Mesothelial cell of epicardium (in vitro differentiated cells): ENCODE measurements around the gene MTARC1. TPM values are rescaled to one million over a fixed set of nuclear protein-coding genes. Genes with fewer than 3 reads are reported as not detected.

Experiments
- DNase-seq, 2 experiments: peaks; one replicate each; pipeline ENCODE4 v3.0.0; 2021; ENCODE audit warnings: low spot score in 2 of 2; ENCODE audit not compliant: unreplicated experiment in 2 of 2
- H3K27ac Mint-ChIP-seq: 2 replicates; pipeline ENCODE4 v1.8.0; 2021; ENCODE audit warnings: mixed read lengths
- H3K27me3 Mint-ChIP-seq: 2 replicates; pipeline ENCODE4 v1.8.0; 2021; ENCODE audit warnings: low read depth, mixed read lengths
- H3K36me3 Mint-ChIP-seq: 2 replicates; pipeline ENCODE4 v1.8.0; 2021; ENCODE audit warnings: mixed read lengths
- H3K4me1 Mint-ChIP-seq: 2 replicates; pipeline ENCODE4 v1.8.0; 2021; ENCODE audit warnings: mixed read lengths
- H3K4me3 Mint-ChIP-seq: 2 replicates; pipeline ENCODE4 v1.8.0; 2021; ENCODE audit warnings: mild to moderate bottlenecking, moderate library complexity, mixed read lengths
- H3K9me3 Mint-ChIP-seq: 2 replicates; pipeline ENCODE4 v1.8.0; 2021; ENCODE audit warnings: mixed read lengths
- CTCF ChIP-seq: fragments of 200-600 bp; sonication (generic); IDR thresholded peaks from one replicate; pipeline ENCODE4 v1.5.0; 2021; ENCODE audit warnings: antibody characterized with exemption; ENCODE audit not compliant: unreplicated experiment
- total RNA-seq: library from RNA; stranded (reverse); gene quantifications from 3 replicates; pipeline ENCODE4 v1.2.1, GENCODE V29; 2021

MTARC1 gene
- total RNA-seq, 1 donor from 2014 or later: 11.9 TPM

- DNase-seq: no peak
- H3K27me3 Mint-ChIP-seq: peaks cover 4% of the 10 kb centered on the region
- peak overlapping the region; percentile 82 for H3K4me3 Mint-ChIP-seq
- no peaks in the 10 kb centered on the region for H3K9me3 Mint-ChIP-seq
- peak overlapping the region; percentile 72 for H3K27ac Mint-ChIP-seq
- H3K36me3 Mint-ChIP-seq: no peaks in the 10 kb centered on the region
- H3K4me1 Mint-ChIP-seq: peaks cover 35% of the 10 kb centered on the region
- no peak for TF ChIP-seq CTCF
Measured at GRCh38 chr1:220747437-220748088, 39.1 kb upstream of the MTARC1 start.

DNA sequence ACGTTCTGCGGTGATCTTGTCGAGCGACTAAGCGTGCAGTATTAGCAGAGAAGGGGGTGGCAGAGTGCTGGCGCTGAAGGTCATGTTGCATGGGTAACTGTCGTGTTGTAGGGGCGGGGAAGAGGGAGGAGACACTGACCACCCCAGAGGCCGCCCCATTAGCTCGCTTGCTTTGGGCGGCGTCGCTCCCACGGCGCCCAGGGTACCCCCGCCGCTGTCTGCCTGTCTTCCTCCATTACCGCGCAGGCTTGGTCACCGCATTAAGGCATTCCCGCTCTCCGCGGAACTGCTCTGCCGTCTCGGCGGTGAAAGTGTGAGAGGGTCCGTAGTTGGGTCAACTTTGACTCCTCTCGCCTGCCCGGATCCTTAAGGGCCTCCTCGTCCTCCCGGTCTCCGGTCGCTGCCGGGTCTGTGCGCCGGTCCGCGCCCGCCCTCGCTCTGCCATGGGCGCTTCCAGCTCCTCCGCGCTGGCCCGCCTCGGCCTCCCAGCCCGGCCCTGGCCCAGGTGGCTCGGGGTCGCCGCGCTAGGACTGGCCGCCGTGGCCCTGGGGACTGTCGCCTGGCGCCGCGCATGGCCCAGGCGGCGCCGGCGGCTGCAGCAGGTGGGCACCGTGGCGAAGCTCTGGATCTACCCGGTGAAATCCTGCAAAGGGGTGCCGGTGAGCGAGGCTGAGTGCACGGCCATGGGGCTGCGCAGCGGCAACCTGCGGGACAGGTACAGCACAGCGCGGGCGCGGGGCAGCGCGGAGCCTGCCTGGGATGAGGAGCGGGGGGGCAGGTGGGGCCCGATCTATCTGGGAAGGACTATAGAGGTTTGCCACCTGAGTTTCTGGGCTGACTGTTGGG is 38.4 kb upstream of the MTARC1 start, which contains the start of gene MTARC2:
Gene MTARC2 (plus strand): TSS at position 234 of the 846 bp plus-strand sequence. CDS start 210 bp downstream, at position 444.
- no peaks in the 10 kb centered on the region for H3K36me3 Mint-ChIP-seq
- H3K9me3 Mint-ChIP-seq: no peaks in the 10 kb centered on the region
- no peak for TF ChIP-seq CTCF
- peak within 1 kb of the TSS; percentile 72 for H3K27ac Mint-ChIP-seq
- peaks cover 4% of the 10 kb centered on the region for H3K27me3 Mint-ChIP-seq
- H3K4me3 Mint-ChIP-seq: peak within 1 kb of the TSS; percentile 82
- peaks cover 35% of the 10 kb centered on the region for H3K4me1 Mint-ChIP-seq
- peak; percentile 32 to 63 for DNase-seq

DNA sequence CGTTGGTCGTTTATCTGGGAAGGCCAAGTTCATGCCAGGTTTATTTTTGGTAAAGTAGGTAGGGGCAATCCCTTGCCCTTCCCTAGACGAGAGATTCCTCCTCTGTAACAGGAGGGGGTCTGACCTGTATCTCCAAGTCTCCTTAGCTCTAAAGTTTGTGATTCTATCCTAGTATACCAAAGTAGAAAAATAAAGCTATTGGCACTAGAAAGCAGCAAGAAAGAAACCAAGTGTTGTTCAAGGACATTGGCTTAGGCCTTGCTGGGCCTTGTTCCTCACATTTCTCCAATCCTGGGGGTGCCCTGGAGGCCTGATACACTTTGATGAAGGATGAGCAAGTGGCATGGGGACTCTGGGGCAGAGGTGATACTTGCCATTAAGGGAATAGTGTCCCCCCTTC is 37.8 kb upstream of the MTARC1 start:
- H3K36me3 Mint-ChIP-seq: no peaks in the 10 kb centered on the region
- H3K27ac Mint-ChIP-seq: peak overlapping the region; percentile 33
- no peaks in the 10 kb centered on the region for H3K9me3 Mint-ChIP-seq
- TF ChIP-seq CTCF: no peak
- H3K4me1 Mint-ChIP-seq: peaks cover 35% of the 10 kb centered on the region
- peak overlapping the region; percentile 82 for H3K4me3 Mint-ChIP-seq
- DNase-seq: no peak
- H3K27me3 Mint-ChIP-seq: peaks cover 4% of the 10 kb centered on the region

GRCh38 chr1:220750131-220750515 is 36.6 kb upstream of the MTARC1 start:
- no peak for TF ChIP-seq CTCF
- no peak for DNase-seq
- Mint-ChIP-seq H3K27me3 (peaks cover 4% of the 10 kb centered on the region), H3K4me3 (peak overlapping the region; percentile 28), H3K9me3 (no peaks in the 10 kb centered on the region), H3K36me3 (peaks cover 3% of the 10 kb centered on the region), H3K27ac (no peak overlapping the region), H3K4me1 (peaks cover 35% of the 10 kb centered on the region)

DNA sequence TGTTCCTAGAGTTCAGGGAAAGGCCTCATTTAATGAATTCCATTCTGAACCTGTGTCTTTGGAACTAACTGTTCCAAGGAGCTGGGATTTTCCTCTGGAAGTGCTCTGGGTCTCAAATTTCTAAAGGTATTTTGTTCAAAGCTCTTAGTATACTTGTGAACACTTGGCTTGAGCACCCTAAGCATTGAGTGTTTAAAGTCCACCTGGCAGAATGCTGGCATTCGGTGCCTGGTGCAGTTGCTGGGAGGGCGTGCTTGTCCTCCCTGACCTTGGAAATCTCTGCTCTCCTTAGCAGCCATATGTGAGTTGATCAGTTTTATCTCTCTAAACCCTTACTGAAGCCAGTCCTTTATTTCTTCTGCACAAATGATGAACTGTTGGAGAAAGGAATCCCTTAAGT is 35.6 kb upstream of the MTARC1 start:
- DNase-seq: no peak
- no peak for TF ChIP-seq CTCF
- H3K27me3 Mint-ChIP-seq: peaks cover 2% of the 10 kb centered on the region
- H3K27ac Mint-ChIP-seq: peak overlapping the region; percentile 10
- no peaks in the 10 kb centered on the region for H3K9me3 Mint-ChIP-seq
- no peak overlapping the region for H3K4me3 Mint-ChIP-seq
- H3K36me3 Mint-ChIP-seq: peaks cover 12% of the 10 kb centered on the region
- H3K4me1 Mint-ChIP-seq: peaks cover 35% of the 10 kb centered on the region
